WERI-Rb-1 (cell line): ENCODE measurements around the gene CST11.

ENCODE experiments used
- DNase-seq: peaks from one replicate; pipeline ENCODE4 v3.0.0-alpha.2; 2020
- H3K27ac ChIP-seq: fragments of 250-450 bp; sonication (Bioruptor Pico); 2 replicates; pipeline ENCODE4 v1.5.1; 2020; ENCODE audit warnings: mild to moderate bottlenecking, moderate library complexity
- H3K27me3 ChIP-seq: fragments of 250-450 bp; sonication (Bioruptor Pico); 2 replicates; pipeline ENCODE4 v1.5.1; 2021; ENCODE audit warnings: mild to moderate bottlenecking, low read depth, moderate library complexity; ENCODE audit not compliant: insufficient read depth, severe bottlenecking
- H3K36me3 ChIP-seq: fragments of 250-450 bp; sonication (Bioruptor Pico); 2 replicates; pipeline ENCODE4 v1.5.1; 2020; ENCODE audit warnings: mild to moderate bottlenecking, moderate library complexity
- H3K4me3 ChIP-seq: 2 replicates; pipeline ENCODE4 v1.5.1; 2011; ENCODE audit warnings: low read depth, mild to moderate bottlenecking, control low read depth, low read length
- H3K9me3 ChIP-seq: fragments of 250-450 bp; sonication (Bioruptor Pico); 2 replicates; pipeline ENCODE4 v1.5.1; 2021; ENCODE audit warnings: mild to moderate bottlenecking, moderate library complexity; ENCODE audit not compliant: severe bottlenecking
- TF ChIP-seq, protein P1 (sequence below): IDR thresholded peaks from 2 replicates; pipeline ENCODE4 v1.5.1; 2011; ENCODE audit warnings: low read depth, mild to moderate bottlenecking, control low read depth, inconsistent platforms, low read length

CST11 gene

GRCh38 chr20:23415555-23415954, 37.1 kb downstream of the CST11 start:
- Histone ChIP-seq H3K36me3 (peaks cover 10% of the 10 kb centered on the region), H3K27ac (peak overlapping the region; percentile 86)
- TF ChIP-seq, protein P1, sequence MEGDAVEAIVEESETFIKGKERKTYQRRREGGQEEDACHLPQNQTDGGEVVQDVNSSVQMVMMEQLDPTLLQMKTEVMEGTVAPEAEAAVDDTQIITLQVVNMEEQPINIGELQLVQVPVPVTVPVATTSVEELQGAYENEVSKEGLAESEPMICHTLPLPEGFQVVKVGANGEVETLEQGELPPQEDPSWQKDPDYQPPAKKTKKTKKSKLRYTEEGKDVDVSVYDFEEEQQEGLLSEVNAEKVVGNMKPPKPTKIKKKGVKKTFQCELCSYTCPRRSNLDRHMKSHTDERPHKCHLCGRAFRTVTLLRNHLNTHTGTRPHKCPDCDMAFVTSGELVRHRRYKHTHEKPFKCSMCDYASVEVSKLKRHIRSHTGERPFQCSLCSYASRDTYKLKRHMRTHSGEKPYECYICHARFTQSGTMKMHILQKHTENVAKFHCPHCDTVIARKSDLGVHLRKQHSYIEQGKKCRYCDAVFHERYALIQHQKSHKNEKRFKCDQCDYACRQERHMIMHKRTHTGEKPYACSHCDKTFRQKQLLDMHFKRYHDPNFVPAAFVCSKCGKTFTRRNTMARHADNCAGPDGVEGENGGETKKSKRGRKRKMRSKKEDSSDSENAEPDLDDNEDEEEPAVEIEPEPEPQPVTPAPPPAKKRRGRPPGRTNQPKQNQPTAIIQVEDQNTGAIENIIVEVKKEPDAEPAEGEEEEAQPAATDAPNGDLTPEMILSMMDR, result no peak

GRCh38 chr20:23414526-23415188, 38.0 kb downstream of the CST11 start:
- Histone ChIP-seq H3K36me3 (peaks cover 10% of the 10 kb centered on the region), H3K4me3 (no peak overlapping the region), H3K27me3 (no peaks in the 10 kb centered on the region), H3K9me3 (no peaks in the 10 kb centered on the region), H3K27ac (no peak overlapping the region)
- TF ChIP-seq, protein P1, result no peak
- no peak for DNase-seq

More at GRCh38 chr20:23415555-23415954, 37.1 kb downstream of the CST11 start:
- H3K9me3 ChIP-seq, result no peaks in the 10 kb centered on the region
- no peak for DNase-seq
- no peak overlapping the region for H3K4me3 ChIP-seq
- no peaks in the 10 kb centered on the region for H3K27me3 ChIP-seq

DNA sequence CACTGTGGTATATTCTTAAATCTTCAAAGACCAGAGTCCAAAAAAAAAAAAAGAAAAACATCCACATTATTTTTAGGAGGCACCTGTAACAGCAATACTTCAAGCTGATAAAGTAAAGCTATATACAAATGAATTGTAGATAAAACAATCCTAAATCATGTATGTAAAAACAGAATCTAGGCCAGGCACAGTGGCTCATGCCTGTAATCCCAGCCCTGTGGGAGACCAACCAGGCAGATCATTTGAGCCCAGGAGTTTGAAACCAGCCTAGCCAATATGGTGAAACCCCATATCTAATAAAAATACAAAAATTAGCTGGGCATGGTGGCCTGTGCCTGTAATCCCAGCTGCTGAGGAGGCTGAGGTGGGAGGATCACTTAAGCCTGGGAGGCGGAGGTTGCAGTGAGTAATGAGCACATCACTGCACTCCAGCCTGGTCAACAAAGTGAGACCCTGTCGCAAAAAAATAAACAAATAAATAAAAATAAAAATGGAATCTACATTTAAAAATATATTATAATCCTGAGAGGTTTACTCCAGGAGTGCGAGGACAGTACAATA, 38.7 kb downstream of the CST11 start:
- TF ChIP-seq, protein P1, result no peak

DNA sequence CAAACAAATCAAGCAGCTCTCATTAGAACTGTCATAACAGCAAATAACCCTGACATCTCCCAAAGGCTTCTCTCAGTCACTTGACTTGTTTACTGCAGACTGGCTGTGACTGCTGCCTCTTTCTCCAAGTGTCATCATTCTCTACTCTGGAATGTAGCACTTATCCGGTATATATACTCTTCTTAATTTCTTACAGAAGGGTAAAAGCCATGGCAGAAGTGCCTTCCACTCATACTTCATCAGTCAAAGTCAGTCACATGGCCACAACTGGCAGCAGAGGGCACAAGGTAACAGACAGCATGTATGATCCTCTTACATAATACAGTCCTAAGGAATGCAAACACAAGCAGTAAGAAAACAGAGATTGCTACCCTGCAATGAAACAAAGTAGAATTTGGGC, 40.6 kb downstream of the CST11 start:
- H3K4me3 ChIP-seq, result no peak overlapping the region
- TF ChIP-seq, protein P1, result no peak
- DNase-seq, result no peak

More for the DNA sequence above, 38.7 kb downstream of the CST11 start:
- H3K27me3 ChIP-seq, result no peaks in the 10 kb centered on the region
- no peaks in the 10 kb centered on the region for H3K9me3 ChIP-seq
- H3K4me3 ChIP-seq, result no peak overlapping the region
- no peak overlapping the region for H3K27ac ChIP-seq
- DNase-seq, result no peak
- H3K36me3 ChIP-seq, result peaks cover 10% of the 10 kb centered on the region

GRCh38 chr20:23410916-23411695, 41.6 kb downstream of the CST11 start:
- DNase-seq, result no peak
- no peaks in the 10 kb centered on the region for H3K9me3 ChIP-seq
- no peak overlapping the region for H3K4me3 ChIP-seq
- peaks cover 13% of the 10 kb centered on the region for H3K36me3 ChIP-seq
- TF ChIP-seq, protein P1, result no peak
- H3K27me3 ChIP-seq, result no peaks in the 10 kb centered on the region
- no peak overlapping the region for H3K27ac ChIP-seq

More for the DNA sequence above, 40.6 kb downstream of the CST11 start:
- Histone ChIP-seq H3K27me3 (no peaks in the 10 kb centered on the region), H3K27ac (no peak overlapping the region), H3K36me3 (peaks cover 13% of the 10 kb centered on the region), H3K9me3 (no peaks in the 10 kb centered on the region)
